NCI-H1436 treated with DMSO at 0.1 percent for 48 hours (cell line): ENCODE results near the gene RALBP1.

Experiments used
- DNase-seq: peaks from one replicate; lab custom pipeline; 2025; lab: John Stamatoyannopoulos, UW

Gene RALBP1

GRCh38 chr18:9547782-9548181 is 72.5 kb downstream of the RALBP1 start:
- DNase-seq, result no peak

GRCh38 chr18:9549405-9549804 is 74.1 kb downstream of the RALBP1 start:
- no peak for DNase-seq

DNA sequence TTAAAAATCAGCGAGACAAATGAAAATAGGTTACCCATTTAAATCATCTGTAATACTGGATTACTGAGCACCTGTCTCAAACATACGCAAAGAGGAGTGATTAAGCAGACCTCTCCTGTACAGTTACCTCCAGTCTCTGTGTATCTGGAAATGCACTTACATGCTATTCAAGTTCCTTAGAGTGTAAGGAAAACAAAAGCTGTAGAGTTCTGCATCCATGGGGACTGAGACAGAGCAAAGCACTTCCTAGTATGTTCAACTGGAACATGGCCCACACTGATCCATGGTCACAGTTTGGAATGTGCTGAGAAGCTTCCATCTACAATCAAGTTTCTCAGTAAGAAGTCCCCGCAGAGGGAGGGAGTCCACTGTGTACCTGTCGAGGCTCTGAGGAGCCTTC is 75.1 kb downstream of the RALBP1 start:
- no peak for DNase-seq

- DNase-seq, result no peak
Measured at GRCh38 chr18:9552191-9552590, 76.9 kb downstream of the RALBP1 start.

- no peak for DNase-seq
Measured at GRCh38 chr18:9552616-9553015, 77.3 kb downstream of the RALBP1 start.

GRCh38 chr18:9557250-9557943 is 82.1 kb downstream of the RALBP1 start:
- no peak for DNase-seq

GRCh38 chr18:9558387-9559064 is 83.2 kb downstream of the RALBP1 start:
- no peak for DNase-seq

- DNase-seq, result no peak
Measured at GRCh38 chr18:9559253-9559652, 83.9 kb downstream of the RALBP1 start.

GRCh38 chr18:9561759-9562158 is 86.4 kb downstream of the RALBP1 start:
- no peak for DNase-seq

DNA sequence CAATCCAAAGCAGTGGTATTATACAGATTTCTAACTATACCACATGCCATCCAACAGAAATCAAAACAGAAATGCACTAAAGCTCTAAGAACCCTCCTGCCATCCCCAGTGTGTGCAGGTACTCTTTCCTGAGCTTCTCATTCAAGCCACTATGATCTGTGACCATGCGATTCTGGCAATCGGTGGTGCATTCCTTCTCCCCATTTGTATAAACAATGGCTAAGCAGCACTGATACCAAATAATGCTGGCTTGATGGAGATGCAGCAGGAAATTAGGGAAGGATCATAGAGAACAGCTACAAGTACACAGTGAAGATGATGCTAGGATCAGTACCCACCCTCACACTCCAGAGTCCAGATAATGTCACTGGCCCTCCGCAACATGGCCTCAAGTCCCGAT is 87.3 kb downstream of the RALBP1 start:
- DNase-seq, result no peak

DNA sequence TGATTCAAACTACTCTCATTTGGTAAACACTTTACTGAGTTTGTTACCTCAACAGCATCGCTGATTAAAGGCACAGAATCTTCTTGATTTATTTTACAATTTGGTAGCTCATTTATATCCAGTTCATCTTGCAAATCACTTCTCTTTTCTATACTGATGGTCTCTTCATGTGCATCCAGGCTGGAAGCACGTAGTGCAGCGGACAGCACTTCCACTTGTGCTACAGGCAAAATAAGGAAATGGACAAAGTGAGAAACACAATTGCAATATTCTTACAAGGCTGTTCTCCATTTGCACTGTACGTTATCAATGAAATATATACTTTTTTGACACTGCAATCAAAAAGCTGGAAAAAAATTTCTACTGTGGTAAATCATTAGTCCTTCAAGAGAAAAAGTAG is 88.0 kb downstream of the RALBP1 start:
- no peak for DNase-seq

DNA sequence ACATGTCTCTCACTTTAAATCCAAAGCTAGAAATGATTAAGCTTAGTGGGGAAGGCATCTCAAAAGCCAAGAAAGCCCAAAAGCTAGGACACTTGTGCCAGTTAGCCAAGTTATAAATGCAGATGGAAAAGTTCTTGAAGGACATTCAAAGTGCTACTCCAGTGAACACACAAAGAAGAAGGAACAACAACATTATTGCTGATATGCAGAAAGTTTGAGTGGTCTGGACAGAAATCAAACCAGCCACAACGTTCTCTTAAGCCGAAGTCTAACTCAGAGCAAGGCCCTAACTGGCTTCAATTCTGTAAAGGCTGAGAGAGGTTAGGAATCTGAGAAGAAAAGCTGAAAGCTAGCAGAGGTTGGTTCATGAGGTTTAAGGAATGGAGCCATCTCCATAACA is 90.1 kb downstream of the RALBP1 start:
- no peak for DNase-seq

GRCh38 chr18:9568186-9568585 is 92.9 kb downstream of the RALBP1 start:
- no peak for DNase-seq

DNA sequence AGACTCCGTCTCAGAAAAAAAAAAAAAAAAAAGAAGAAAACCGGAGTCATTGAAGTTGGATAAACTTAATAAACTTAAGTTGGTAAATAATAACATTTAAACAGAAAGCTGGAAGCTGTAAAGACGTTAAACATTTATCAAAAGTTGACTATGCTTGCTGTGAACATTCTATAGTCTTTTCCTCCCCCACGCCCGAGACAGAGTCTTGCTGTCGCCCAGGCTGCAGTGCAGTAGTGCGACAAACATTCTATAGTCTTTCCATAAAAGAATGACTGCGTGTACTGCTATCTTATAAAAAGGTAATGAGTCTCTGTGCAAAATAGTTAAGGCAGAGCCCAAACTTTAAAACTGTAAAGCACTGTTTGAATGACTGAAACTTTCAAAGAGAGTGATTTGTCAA is 93.9 kb downstream of the RALBP1 start:
- DNase-seq, result no peak

- no peak for DNase-seq
Measured at GRCh38 chr18:9570255-9570654, 94.9 kb downstream of the RALBP1 start.

DNA sequence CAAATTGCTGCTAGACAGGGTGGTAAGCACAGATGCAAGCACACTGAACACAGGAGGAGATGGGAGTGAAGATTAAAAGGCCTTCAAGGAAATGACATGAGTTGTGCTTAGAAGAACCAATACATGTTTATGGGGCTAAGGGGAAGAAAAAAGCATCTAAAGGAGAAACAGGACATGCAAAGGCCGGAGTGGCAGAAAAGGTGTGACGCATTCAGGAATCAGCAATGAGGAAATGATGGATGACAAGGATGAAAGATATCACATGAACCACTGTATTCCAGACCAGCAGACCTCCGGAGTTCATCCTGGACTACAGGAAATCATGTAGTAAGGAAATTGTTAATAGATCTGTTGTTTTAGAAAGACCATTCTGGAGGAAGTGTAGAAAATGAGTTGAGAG is 96.2 kb downstream of the RALBP1 start:
- no peak for DNase-seq

- no peak for DNase-seq
Measured at GRCh38 chr18:9574473-9575115, 99.3 kb downstream of the RALBP1 start.

DNA sequence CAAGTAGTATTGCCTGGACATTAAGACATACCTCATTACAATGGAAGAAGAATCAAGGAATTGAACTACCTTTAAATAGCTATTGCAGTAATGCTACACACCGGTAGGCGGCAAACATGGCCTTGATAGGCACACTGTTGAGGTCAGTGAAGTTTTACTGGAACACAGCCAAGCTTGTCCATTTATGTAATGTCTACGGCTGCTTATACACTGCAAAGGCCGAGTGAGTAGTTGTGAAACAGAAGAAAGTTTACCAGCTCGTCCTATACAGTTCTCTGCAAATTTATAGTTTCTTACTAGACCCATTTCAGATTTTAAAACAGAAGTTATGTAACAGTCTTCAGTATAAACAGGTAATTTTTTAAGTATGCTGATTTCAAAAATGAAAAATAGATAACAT is 100.2 kb downstream of the RALBP1 start:
- DNase-seq, result no peak

GRCh38 chr18:9577361-9577760 is 102.0 kb downstream of the RALBP1 start:
- no peak for DNase-seq

DNA sequence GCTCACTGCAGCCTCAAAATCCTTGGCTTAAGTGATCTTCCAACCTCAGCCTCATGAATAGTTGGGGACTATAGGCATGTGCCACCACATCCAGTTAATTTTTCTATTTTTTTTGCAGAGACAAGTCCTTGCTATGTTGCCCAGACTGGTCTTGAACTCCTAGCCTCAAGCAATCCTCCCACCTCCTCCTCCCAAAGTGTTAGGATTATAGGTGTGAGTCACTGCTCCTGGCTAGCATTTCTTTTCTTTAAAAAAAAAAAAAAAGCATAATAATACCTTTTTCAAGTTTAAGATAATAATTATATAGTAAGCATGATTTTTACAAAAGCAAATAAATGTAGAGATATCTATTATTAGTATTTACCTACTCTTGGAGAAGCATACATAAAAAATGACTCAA is 103.0 kb downstream of the RALBP1 start:
- no peak for DNase-seq

- DNase-seq, result no peak
Measured at GRCh38 chr18:9581667-9582066, 106.4 kb downstream of the RALBP1 start.

GRCh38 chr18:9586814-9587213 is 111.5 kb downstream of the RALBP1 start:
- DNase-seq, result no peak
